Kidney capillary endothelial cell (primary cell): ENCODE data around the gene PNN.
"Not testable (repeated sequence)": the region's sequence is repeated elsewhere in the genome, so short reads cannot be mapped to it uniquely, and the experiment has no call there.

ENCODE experiments used
- DNase-seq: peaks from one replicate; pipeline ENCODE4 v3.0.0-alpha.2; 2018; ENCODE audit warnings: low spot score

Gene PNN

DNA sequence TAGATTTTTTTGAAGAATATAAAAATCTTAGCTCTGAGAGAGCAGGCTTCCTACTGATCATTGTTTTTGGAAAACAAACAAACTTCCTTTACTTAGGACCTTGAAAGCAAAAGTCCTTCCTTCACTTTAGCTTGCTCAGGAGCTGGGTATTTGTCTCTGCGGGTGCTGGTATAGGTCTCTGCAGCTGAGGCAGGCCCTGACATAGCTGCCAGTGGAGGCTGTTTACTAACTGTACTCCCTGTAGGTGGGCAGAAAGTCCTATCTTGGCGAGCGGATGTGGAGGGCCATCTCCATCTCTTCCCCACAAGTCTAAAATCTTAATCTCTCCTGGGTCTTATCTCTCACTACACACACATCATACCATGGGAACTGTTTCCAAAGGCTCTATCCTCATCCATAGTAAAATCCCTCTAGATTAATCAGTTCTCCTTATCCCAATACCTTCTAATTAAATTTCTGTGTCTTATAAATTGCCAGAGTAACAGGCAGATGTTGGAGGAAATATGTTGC lies 54.6 kb downstream of the PNN start:
- DNase-seq: no peak

DNA sequence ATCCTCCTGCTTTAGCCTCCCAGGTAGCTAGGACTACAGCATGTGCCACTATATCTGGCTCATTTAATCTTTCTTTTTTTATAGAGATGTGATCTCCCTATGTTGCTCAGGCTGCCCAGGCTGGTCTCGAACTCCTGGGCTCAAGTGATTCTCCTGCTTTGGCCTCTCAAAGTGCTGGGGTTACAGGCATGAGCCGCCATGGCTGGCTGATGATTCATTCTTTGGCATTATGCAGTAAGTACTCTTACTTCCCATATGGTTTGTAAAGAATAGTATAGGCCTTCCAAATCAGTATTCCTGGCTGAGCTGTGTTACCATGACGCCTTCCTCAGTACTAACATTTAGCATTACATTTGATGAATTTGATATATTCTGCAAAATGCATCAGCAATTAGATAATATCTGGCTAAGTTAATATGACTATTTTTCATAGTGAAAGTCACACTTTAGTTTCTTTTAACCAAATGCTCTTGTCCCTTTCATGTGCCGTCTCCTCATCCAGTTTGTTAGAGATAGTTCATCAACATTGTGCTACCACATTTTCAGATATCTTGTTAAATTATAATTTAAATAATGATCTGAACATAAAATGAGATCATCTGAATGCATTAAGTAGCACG lies 55.5 kb downstream of the PNN start:
- DNase-seq: no peak

DNA sequence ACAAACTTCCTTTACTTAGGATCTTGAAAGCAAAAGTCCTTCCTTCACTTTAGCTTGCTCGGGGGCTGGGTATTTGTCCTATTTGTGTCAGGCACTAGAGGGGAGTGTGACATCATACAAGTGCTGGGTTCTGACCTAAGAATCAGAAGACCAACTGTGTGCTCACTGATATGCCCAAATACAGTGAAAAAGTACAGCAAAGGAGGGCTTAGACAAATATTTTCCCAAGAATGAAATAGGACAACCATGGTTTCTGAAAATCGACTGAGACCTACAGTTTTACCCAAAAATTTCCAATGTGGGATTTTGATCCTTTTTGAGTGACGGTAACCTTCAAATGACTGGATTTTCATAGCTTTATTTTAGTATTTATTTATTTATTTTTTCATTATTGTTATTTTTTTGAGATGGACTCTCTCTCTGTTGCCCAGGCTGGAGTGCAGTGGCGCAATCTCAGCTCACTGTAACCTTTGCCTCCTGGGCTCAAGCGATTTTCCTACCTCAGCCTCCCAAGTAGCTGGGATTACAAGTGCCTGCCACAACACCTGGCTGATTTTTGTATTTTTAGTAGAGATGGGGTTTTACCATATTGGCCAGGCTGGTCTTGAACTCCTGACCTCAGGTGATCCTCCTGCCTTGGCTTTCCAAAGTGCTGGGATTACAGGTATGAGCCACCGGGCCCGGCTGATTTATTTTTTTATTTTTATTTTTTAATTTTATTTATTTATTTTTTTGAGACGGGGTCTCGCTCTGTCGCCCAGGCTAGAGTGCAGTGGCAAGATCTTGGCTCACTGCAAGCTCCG lies 56.9 kb downstream of the PNN start:
- not testable (repeated sequence) for DNase-seq
